Gastroesophageal sphincter (tissue), 3 donors: ENCODE data around the gene ITPRIPL2.

ENCODE experiments used
- POLR2A ChIP-seq, 2 donors: fragments of 450-650 bp; IDR thresholded peaks; one replicate each; pipeline ENCODE4 v1.6.1; 2017; ENCODE audit warnings: antibody characterized with exemption in 2 of 2, mild to moderate bottlenecking in 2 of 2, moderate library complexity in 1 of 2
- TF ChIP-seq, protein P1 (sequence below), 4 experiments: fragments of 200-600 bp in 2 of 4; fragments of 450-650 bp in 2 of 4; sonication (generic) in 1 of 4; IDR thresholded peaks; one replicate each; pipeline ENCODE4 v1.5.1; 2017 to 2019; ENCODE audit warnings: antibody characterized with exemption in 4 of 4, mild to moderate bottlenecking in 2 of 4, moderate library complexity in 2 of 4

DNA sequence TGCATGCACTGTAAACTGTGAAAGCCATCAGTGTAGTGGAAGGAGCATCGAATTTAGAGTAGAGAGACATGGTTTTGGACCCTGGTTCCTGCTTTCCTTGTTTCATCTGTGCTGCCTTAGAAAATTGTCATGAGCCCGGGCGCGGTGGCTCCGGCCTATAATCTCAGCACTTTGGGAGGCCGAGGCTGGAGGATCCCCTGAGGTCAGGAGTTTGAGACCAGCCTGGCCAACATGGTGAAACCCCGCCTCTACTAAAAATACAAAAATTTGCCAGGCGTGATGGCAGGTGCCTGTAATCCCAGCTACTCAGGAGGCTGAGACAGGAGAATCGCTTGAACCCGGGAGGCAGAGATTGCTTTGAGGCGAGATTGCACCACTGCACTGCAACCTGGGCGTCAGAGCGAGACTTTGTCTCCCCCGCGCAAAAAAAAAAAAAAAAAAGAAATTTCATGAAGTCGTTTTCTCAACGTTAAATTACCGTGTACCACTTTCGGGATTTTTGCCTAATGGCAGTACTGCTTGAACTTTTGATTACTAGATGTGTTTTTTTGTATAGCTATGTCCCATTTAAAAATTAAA, 45.4 kb upstream of the ITPRIPL2 start:
- TF ChIP-seq, protein P1, sequence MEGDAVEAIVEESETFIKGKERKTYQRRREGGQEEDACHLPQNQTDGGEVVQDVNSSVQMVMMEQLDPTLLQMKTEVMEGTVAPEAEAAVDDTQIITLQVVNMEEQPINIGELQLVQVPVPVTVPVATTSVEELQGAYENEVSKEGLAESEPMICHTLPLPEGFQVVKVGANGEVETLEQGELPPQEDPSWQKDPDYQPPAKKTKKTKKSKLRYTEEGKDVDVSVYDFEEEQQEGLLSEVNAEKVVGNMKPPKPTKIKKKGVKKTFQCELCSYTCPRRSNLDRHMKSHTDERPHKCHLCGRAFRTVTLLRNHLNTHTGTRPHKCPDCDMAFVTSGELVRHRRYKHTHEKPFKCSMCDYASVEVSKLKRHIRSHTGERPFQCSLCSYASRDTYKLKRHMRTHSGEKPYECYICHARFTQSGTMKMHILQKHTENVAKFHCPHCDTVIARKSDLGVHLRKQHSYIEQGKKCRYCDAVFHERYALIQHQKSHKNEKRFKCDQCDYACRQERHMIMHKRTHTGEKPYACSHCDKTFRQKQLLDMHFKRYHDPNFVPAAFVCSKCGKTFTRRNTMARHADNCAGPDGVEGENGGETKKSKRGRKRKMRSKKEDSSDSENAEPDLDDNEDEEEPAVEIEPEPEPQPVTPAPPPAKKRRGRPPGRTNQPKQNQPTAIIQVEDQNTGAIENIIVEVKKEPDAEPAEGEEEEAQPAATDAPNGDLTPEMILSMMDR (IDR thresholded peaks at IDR 0.05) = no peak
- TF ChIP-seq POLR2A (IDR thresholded peaks at IDR 0.05) = no peak
